SHP77 (cell line): Measurements from ENCODE around the gene SSR1.
A peak's percentile ranks its signal among the peaks of the same experiment; 100 is the strongest.

Experiments
- DNase-seq, 2 experiments: peaks; one replicate each; lab custom pipeline; 2025; lab: John Stamatoyannopoulos, UW

The SSR1 gene

DNA sequence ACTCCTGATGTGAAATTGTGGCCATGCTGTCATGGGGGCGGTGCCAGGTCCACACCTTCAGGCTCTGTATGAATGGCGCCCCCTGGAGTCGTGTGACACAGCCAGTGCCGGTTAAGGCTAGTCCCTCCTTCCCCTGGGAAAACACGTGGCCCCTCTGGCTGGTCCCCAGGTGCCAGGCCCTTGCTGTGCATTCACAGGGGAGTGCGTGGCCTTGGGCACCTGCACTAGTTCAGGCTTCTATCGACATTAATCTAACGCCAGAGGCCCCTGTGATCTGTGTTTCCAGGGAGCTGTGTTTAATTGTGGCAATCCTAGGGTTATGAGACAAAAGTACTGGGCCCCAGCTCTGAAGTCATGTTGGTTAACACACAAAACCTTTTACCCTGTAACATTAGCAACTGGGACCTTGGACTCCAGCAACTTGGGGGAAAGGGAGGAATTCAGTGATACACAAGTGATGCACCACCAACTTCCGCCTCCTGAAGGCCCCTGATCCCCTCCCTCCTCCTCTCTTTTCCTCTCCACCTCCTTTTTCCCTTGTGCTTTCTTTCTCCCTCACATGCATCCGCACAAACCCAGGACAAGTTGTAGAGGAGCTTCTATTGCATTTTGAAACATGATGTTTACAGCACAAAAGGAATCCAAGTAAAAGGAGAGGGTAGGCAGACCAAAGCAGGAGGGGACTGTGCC lies 74.0 kb downstream of the SSR1 start:
- DNase-seq: peak; percentile 81 to 90

GRCh38 chr6:7238526-7238899 lies 74.5 kb downstream of the SSR1 start:
- no peak for DNase-seq

GRCh38 chr6:7237653-7238188 lies 75.3 kb downstream of the SSR1 start:
- DNase-seq: no peak

DNA sequence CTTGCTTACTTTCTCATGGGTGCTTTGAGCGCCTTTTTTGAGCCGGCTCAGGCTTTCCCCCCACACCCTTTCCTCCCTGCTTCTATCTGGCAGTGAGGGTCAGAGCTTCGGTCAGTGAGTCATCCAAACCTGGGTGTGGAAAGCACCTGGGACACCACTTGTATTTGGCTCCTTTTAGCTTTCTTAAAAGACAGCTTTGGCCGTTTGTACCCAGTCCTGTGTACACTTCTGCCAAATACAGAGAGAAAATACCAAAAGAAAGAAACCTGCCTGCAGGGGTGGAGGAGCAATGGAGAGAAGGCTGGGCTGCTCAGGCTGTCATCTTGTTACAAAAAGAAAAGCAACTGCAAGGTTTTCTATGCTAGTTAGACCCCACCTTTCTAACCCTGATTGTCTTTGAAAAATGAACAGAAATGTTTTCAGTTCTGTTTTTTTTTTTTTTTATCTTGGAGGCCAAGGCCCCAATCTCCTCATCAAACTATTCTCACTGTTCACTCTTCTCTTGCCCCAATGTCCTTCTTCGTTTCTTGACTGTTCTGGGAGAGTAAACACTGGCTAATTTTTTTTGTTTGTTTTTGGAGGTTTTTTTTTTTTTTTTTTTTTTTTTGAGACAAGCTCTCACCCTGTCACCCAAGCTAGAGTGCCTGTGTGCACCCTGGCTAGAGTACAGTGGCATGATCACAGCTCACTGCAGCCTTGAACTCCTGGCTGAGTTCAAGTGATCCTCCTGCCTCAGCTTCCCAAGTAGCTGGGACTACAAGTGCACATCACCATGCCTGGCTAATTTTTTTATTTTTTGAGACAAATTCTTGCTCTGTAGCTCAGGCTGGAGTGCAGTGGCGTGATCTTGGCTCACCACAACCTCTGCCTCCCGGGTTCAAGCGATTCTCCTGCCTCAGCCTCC lies 76.4 kb downstream of the SSR1 start:
- DNase-seq: no peak

DNA sequence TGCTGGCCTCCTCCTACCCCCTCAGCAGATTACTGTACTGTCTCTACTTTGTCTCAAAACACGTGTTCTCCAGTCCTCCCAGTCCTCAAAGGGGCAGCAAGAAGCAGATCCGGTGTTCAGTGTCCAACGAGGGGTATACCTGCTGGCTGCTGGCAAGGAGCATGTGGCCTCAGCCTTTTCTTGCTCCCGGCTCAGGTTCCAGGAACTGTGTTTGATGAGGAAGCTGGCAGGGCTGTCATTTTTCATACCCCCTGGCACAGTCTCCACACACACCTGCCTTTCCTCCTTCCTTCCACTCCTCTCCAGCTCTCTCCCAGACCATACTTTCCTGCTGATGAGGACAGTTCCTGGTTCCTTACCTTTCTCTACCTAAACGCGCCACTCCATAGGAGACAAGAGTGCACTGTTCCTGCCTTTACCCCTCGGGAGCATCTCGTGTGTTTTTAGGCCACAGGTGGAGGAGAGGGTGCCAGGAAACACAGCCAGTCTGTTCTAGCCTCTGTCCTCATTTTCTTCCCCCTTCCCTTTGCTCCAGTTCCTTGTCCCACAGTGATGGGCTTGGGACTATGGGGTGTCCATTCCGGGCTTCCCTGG lies 77.2 kb downstream of the SSR1 start:
- peak in 1 of 2 experiments; percentile 20 for DNase-seq

GRCh38 chr6:7234547-7234946 lies 78.5 kb downstream of the SSR1 start:
- DNase-seq: no peak

DNA sequence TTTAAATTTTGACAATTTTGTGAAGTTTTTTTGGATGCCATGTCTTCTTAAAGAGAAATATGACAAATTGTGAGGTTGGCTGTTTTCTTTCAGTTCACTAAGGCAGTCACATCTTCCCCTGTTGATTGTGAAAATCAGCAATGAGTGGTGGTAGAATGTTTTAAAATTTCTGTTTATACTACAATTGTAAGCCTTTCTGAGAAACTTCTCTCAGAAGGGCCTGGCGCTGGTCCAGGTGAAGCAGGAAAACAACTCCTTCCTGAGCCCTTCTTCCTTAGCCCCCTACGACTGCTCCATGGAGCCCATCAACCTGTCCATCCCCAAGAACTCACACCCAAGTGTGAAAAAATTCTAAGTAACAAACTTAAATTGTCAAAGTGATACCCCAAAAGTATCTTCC lies 80.6 kb downstream of the SSR1 start:
- DNase-seq: no peak

GRCh38 chr6:7230956-7231713 lies 81.9 kb downstream of the SSR1 start:
- no peak for DNase-seq

- no peak for DNase-seq
Observed at GRCh38 chr6:7230327-7230691, 82.7 kb downstream of the SSR1 start.

DNA sequence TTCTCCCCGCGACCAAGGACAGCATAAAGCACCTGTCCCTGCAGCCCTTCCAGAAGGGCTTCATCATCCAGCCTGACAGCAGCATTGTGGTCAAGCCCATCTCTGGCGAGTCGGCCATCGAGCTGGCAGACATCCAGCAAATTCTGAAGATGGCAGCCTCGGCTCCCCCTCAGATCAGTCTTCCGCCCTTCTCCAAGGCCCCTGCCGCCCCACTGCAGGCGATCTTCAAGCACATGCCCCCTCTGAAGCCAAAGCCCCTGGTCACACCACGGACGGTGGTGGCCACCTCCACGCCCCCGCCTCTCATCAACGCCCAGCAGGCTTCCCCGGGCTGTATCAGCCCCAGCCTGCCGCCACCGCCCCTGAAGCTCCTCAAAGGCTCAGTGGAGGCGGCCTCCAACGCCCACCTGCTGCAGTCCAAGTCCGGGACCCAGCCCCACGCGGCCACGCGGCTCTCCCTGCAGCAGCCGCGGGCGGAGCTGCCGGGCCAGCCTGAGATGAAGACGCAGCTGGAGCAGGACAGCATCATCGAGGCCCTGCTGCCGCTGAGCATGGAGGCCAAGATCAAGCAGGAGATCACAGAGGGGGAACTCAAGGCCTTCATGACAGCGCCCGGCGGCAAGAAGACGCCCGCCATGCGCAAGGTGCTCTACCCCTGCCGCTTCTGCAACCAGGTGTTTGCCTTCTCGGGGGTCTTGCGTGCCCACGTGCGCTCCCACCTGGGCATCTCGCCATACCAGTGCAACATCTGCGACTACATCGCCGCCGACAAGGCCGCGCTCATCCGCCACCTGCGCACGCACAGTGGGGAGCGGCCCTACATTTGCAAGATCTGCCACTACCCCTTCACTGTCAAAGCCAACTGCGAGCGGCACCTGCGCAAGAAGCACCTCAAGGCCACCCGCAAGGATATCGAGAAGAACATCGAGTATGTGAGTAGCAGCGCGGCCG lies 83.3 kb downstream of the SSR1 start:
- DNase-seq: no peak

- DNase-seq: no peak
Observed at GRCh38 chr6:7228662-7229375, 84.2 kb downstream of the SSR1 start.

- no peak for DNase-seq
Observed at GRCh38 chr6:7224731-7225130, 88.3 kb downstream of the SSR1 start.

DNA sequence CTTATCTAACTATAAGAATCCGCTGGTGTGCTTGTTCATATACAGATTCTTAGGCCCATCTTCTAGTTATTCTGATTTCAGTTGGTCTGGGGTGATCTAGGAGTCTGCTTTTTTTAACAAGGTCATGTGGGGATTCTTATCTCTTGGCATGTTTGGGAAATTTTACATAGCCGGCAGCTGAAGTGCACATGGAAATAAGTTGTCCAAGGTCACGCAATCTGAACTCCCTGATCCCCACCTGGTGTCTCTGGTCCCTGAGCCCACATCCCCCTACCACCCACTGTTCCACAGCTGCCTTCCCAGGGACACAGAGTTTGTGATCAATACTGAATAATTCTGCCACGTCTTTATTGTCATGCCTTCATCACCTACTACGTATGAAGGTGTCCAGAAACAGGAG lies 90.8 kb downstream of the SSR1 start:
- no peak for DNase-seq

DNA sequence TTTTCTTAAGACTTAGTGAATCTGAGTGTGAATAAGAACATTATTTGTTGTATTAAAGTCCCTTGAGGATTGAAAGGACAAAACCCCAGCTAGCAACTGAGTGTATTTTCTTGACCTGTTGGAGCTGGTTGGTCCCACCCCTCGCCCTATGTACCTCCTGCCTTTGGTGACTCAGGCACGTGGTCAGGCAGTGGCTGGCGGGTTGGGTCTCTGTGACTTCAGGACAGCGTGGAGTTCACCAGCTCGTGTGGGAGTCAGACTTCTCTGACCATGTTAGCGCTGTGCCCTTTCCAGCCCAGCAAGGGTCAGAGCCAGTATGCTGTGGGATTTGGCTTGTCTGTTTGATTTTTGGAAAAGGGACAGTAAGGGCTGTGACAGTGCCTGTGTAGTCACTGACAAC lies 93.7 kb downstream of the SSR1 start:
- DNase-seq: no peak

DNA sequence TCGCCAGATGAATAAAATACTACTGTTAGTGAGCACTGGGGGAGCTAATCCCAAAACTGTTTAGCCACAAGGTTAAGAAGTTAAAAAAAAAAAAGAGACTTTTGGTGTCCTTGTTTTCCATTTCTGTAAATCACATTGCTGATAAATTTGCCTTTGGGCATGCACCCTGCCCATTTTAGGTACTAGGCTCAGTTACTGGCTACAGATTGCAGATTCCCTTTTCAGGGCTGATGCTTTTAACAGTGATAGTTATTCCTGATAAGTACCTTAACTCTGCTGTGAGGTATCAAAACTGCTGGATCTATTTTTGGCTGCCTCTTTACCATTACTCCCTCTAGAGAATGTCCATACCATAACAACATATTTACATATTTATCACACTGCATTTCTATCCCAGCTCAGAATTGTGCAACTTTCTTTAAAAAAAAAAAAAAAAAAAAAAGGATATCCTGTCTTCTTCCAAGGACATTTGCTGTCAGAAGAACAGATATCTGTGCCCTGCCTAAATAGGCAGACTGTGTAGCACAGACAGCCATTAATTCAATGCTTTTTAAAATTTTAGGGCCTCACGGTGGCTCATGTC lies 94.5 kb downstream of the SSR1 start:
- no peak for DNase-seq
